ENCODE results near the gene PDSS2. TPM values are rescaled to one million over a fixed set of nuclear protein-coding genes. Genes with fewer than 3 reads are reported as not detected.

PDSS2 gene, protein sequence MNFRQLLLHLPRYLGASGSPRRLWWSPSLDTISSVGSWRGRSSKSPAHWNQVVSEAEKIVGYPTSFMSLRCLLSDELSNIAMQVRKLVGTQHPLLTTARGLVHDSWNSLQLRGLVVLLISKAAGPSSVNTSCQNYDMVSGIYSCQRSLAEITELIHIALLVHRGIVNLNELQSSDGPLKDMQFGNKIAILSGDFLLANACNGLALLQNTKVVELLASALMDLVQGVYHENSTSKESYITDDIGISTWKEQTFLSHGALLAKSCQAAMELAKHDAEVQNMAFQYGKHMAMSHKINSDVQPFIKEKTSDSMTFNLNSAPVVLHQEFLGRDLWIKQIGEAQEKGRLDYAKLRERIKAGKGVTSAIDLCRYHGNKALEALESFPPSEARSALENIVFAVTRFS
- polyA plus RNA-seq (ENCODE audit: insufficient read length in 4 of 4) = 10 to 100 TPM; 16.1 to 20.4 (median 18.7) TPM

DNA sequence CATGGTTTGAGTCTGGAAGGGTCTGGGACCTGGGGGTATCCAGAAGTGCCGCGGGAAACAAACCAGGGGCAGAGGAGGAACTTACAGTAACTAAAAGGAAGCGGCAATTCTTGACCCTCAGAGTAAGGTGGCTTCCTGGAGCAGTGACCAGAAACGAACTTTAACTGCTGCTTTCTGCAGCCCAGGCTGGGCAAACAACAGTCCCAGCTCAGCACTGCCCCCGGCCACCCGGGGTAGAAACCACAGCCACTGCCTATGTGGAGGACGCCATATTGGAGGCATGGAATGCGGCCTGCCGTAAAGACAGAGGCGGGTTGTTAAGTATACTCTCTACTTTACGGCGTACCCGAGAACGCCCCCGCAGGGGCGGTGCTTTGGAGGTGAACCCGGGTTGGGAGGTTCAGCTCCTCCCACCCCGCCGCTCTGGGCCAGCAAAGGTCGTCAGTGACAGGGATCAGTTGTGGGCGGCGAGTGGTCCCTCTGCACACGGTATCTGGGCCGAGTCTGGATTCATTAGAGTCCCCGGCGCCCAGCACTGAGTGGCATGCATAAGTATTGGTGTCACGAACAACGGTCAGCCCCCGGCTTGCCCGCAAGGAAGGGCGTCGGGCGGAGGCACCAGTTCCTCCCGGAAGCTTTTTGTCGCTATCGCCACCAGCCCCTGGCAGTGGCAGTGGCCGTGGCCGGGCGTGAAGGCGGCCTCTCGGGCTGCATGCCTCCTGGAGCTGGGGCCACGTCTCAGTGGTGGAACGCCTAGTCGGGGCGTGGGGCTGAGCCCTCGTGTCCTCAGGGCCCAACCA is at the start of gene PDSS2:
Gene PDSS2, minus strand, starts transcription at position 282 of the 800 bp plus-strand sequence. Its CDS starts 279 bp downstream, at position 3.
- peak; percentile 92 to 96 (median 94) for DNase-seq (ENCODE audit: low read depth in 4 of 4, low spot score in 3 of 4)

DNA sequence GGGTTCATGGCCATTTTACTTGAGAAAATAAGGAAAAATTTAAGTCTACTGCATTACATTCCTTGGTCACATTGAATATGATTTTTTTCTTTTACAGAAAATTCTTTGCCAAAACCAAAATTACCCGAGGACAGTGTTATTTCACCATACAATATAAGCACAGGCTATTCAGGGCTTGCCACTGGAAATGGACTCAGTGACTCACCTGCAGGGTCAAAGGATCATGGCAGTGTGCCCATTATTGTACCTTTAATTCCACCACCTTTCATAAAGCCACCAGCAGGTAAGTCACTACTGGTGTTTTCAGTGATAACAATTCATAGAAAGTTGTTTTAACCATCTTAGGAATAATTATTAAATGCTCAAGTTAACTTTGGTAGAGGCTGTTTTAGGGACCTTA is 46.8 kb upstream of the PDSS2 start:
- no peak for DNase-seq (ENCODE audit: low read depth in 4 of 4, low spot score in 3 of 4)

DNA sequence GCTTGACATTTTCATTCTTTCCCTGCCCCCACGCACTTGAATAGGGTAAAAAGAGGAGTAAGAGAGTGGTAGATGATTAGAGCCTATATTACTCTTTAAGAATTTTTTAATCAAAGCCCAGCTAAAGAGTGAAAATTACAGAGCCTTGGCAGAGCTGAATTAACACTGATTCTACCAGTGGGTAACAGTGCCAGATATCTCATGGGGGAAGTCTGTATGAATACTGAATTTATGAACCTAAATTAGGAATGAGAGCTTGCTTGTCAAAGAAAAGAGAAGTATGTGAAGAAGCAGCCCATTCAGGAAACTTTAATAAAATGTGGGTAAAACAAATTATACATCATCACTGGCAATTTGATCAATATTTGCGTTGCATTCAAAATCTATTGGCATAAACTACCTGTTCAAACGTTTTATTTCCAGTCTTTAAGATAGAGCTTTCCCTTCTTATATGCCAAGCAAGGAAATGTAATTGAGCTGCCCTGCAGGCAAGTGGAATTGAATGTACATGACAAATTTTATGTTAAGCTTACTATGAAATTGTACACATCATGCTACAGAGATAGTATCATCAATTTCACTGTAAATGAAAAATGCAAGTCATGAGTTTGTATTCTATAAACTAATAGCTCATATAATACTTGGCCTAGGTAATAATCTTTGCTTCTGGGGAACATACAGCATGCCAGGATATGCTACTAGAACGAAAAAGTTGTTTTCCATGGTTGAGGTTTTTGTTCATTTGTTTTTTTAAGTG is 45.1 kb upstream of the PDSS2 start:
- no peak for DNase-seq (ENCODE audit: low read depth in 4 of 4, low spot score in 3 of 4)

DNA sequence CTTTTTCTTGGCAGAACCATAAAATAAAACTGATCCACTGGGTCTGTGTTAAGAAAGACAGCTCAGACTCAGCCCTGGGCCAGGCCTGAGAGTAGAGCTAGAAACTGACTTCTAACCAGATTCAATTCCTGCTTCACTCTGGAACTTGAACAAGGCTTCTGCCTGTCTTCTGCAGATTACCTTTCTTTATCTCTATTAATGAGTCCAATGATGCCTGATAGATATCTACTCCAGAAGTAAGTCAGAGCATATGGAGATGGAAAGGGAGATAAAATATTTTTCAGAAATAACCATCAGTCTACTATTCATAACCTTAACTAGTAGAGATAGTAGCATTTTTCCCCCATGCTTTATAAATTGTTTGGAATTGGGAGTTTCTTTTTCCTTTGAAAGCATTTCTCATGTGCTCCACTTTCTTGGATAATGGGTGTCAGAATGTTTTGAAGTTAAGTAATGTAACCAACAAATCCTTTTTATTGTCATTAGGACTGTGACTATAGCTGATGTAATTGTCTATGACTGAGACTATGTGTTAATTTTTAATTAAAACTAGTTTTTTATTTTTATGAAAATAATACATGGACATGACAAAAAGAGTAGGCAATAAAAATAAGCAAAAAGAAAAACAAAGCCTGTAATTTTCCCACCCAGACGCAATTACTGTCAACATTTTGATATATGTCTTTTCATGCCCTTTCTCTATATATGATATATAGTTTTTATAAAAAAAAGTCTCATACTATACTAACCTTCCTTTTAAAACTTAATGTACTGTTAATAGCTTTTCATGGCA is 37.7 kb upstream of the PDSS2 start:
- no peak for DNase-seq (ENCODE audit: low read depth in 4 of 4, low spot score in 3 of 4)

DNA sequence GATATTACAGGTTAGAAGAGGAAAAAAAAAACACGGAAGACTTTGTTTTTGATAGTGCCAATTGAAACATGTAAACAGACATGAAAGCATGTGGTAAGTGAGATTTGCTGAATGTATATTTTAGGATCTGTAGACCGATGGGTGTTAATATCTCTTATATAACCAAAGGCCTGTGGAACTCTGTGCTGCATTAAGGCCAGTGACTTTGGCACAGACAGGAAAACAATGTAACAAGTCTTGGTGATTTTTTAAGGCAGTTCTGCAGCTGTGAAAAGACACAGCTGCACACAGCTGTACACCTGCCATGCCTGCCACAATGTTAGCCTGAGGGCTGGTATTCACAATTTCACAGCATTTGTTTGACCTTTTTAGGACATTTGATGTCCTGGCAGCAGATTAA is 36.6 kb upstream of the PDSS2 start:
- no peak for DNase-seq (ENCODE audit: low read depth in 4 of 4, low spot score in 3 of 4)

DNA sequence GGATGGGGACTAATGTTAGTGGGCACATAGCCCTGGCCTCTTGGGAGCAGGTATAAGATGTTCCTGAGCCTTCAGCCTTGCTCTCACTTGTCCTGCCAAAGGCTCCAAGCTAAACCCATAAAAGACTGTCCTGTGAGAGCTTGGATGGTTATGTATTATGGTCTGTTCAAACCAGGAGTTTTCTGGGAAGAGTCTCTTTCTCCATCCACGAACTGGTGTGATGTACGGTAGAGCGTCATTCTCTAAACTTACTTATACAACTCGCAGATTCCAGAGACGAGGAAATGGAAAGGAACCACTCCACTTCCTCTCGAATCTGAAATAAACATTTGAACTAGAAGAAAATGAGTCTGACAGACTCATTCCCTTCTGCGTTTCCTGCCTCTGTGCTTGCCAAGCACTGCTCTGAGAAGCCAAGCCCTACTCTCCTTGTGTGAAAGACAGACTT is 35.9 kb upstream of the PDSS2 start:
- DNase-seq (ENCODE audit: low read depth in 4 of 4, low spot score in 3 of 4) = no peak

DNA sequence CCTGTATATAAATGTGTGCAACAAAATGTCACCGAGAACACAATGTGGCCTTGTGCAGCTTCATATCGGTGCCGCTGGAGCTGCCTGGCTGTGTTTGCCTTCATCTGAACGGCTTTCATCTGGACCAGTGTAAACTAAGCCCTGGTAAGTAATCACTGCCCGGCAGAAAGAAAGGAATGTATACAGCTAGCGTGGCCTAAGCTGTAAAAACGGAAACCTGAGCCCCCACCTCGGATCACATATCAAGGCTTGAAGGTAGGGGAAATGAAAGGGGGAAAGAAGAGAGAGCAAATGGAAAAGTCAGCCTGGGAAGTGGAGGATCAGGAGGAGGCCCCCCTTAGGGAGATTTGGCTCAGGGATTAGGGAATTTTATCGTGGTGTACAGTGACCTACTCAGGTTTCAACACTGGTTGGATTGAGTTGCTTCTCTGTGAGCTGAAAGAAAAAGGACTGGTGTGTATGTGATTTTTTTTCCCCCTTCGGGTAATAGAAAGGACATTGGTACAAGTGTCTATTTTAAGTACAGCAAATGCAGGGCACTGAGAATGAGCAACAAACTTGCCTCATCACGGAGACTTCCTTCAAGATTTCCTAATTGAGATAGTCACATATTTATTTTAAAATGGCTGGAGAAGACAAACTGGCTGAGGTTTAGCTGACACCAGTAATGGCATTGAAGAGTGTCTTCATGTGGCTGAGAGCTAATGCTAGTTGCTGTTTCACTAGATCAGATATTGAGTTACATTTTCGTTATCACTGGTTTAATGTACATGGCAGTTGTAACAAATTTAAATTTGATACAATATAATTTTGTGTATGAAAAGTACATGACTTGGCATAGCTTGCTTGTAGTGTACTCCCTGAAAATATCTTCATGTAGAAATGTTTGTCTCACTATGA is 34.0 kb upstream of the PDSS2 start:
- no peak for DNase-seq (ENCODE audit: low read depth in 4 of 4, low spot score in 3 of 4)

DNA sequence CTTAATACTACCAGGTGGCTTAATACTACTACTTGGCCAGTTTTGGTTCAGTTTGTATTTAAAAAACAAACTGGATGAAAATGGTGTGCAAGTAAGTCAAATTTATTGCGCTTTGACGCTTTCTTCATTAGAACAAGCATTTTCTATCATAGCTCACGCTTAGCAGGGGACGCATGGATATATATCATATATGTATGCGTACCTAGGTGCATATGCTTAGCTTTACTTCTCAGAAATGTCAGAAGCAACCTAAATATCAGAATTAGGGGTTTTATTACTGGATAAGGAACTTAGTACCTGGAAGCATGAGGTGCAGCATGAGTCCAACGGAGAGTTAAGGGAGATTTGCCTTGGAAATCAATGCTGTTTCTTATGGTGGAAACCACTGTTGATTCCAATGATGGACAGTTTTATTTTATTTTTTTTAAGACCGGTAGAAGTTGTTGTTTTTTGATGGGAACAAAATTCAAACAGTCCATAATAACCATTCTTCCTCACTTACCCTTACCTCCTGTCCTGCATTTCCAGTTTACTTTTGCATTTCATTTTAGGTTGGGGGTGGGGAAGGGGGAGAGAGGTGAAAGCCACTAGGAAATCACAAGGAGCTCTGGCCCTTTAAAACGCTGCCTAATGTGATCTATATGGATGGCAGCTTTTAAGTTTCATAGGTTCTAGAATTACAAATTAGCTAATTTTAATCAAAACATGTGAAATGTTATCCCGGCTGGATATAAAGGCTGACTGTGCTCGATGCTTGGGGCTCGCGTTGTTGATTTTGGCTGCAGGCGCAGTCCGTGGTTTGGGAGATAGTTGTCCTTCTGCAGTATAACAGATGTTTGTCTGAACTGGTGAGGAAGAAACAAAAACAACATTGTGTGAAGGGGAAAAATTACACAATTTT is 32.6 kb upstream of the PDSS2 start:
- DNase-seq (ENCODE audit: low read depth in 4 of 4, low spot score in 3 of 4) = no peak

DNA sequence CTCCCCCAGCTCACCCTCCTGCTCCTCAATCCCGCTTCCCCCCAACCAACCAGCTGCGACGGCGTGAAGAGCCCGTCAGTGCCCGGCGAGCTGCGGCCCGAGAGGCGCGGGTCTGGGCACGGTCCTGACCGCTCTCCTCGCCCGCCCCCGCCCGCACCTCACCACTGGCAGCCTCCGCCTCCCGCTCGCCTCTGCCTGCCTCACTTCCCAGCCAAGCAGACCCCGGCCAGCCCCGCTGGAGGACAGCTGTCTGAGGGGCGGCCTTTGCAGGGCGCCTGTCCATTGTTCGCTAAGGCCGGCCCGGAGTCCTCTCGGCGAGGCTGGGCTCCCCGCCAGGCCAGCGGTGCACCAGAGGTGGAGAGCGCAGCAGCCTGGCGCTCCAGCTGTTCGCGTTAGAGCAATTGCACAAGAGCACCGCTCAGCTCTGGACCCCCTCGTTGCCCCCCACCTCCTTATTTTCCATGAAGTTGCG is 31.8 kb upstream of the PDSS2 start:
- DNase-seq (ENCODE audit: low read depth in 4 of 4, low spot score in 3 of 4) = no peak

DNA sequence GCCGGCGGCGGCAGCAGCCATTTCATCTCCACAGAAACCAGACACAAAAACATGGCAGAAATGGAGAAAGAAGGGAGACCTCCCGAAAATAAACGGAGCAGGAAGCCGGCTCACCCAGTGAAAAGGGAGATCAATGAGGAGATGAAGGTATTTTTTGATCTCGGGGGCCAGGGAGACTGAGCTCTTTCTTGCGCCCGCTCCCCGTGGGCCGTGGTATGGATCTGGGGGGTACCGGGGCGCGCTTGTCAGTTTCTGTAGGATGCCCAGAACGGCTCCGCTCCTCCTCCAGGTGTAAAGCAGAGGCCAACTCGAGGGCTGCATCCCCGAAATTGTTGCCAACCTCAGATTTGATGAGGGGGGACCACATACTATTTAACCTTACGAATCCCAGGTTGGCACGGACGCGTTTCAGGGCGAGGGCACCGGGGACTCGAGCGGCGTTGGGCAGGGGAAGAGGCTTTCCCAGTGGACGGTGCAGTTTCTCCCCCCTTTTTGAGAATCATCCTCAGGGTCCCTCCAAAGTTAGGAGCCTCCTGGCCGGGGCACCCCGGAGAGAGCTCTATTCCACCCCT is 31.3 kb upstream of the PDSS2 start:
- no peak for DNase-seq (ENCODE audit: low read depth in 4 of 4, low spot score in 3 of 4)

DNA sequence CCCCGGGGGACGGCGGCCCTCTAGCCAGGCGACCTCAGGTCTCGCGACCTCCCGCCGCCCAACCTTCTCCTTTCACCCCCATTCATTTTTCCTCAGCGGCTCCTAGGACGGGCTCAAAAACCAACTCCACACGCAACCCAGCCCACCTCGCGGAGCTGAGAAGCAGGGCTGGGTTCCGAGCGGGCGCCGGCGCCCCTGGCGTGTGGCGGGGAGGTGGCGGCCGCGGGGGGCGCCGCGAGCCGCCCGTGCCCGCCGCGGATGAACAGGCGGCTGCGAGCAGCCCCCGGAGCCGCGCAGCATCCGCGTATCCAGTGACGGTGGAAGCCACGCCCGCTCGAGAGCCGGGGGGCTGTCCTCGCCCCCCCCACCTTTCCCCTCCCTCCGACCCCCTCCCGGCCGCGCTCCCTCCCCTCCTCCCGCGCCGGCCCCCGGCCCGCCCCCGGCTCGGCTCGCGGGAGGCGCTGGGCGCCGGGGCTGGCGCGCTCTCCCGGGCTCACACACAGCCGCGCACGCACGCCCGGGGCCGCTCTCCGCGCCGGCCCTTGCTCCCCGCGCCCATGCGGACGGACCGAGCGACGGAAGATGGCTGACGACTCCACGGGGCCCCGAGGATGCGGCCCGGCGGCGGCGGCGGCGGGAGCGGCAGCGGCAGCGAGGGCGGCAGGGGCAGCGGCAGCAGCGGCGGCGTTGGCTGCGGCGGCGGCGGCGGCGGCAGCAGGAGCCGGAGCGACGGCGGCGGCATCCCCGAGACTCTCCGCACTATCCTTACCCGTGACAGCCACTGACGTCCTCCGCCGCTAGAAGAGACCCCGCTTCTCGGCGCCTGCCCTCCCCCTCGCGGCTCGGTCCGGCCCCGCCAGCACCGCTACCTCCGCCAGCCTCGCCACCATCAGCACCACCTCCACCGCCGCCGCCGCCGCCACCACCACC is 30.5 kb upstream of the PDSS2 start, which contains the start of gene SOBP:
Gene SOBP, plus strand, starts transcription at position 482 of the 930 bp plus-strand sequence. CDS start 500 bp downstream, outside the sequence.
- peak in 1 of 4 donors; percentile 64 for DNase-seq (ENCODE audit: low read depth in 4 of 4, low spot score in 3 of 4)

DNA sequence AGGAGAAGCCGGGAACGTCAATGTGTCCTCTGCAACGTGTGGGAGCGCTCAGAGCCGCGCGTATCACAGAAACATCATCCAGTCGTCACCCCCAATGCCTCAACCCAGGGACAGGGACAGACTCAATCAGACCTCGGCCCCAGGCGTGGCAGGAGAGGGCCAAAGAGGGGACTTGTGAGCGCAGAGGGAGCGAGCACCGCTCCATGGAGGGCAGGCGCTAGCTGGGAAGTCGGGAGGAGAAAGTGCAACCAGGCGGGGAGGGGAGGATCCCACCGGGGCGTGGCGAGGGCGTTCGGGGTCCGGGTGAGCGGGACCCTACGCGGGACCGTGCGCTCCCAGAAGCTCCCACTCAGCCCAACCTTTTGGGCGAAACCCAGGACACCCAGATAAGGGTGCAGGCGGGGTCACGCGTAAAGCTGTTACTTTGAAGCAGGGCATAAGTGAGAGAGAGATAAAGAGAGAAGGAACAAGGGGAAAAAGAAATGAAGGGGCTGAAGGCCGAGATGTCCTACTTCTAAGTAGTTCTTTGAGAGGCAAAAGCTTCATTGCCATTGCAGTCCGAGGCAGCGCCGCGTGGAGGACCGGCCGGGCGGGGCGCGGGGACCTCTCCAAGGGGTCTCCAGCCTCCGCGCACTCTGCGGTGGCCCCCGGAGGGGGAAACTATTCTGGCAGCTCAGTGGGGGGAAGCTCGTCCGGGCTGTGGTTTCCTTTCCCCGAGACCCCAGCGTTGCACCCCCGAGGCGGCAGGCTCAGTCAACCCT is 29.7 kb upstream of the PDSS2 start:
- no peak for DNase-seq (ENCODE audit: low read depth in 4 of 4, low spot score in 3 of 4)

DNA sequence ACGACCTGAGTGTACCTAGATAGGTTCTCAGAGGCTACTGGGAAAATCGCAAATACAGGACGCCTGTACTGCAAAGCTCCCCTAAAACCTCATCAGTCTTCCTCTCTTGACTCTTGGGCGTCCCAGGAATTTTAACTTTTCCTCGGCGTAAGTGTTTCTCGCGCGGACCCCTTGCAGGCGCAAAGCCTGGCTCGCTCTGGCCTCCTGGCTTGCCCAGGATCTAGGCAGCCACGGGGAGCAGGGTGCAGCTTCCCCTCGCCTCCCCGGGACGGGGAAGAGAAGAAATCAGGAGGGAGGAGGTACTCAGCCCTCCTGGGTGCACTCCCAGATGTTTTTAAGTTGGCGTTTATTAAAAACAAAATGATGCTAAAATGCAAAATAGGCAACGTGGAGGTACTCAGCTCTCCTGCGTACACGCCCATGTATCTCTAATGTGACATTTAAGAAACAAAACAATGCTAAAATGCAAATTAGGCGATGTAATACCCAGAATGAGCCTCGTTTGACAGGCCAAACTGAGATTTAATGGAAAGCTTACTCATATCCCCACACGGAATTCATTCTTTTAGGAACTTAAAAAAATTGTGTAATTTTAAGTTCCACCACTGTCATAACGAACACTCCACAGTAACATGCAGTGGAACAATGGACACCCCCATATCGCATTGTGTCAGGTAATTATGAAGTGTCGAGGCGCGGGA is 29.0 kb upstream of the PDSS2 start:
- no peak for DNase-seq (ENCODE audit: low read depth in 4 of 4, low spot score in 3 of 4)

DNA sequence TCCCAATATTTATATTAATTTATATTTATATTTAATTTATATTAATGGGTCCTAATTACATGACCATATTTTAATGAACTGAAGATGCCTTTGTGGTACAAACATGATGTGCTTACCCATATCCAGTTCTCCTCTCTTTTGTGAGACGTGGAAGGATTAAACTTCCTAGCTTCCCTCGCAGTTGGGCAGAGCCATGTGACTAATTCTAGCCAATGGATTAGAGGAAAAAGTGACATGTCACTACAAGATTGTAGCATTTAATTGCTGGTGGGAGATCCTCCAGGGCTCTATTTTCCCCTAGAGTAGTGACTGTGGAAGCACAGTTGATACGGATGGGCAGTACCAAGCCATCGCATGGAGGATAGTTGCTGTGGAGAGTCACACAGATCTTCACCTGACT is 25.8 kb upstream of the PDSS2 start:
- DNase-seq (ENCODE audit: low read depth in 4 of 4, low spot score in 3 of 4) = no peak

DNA sequence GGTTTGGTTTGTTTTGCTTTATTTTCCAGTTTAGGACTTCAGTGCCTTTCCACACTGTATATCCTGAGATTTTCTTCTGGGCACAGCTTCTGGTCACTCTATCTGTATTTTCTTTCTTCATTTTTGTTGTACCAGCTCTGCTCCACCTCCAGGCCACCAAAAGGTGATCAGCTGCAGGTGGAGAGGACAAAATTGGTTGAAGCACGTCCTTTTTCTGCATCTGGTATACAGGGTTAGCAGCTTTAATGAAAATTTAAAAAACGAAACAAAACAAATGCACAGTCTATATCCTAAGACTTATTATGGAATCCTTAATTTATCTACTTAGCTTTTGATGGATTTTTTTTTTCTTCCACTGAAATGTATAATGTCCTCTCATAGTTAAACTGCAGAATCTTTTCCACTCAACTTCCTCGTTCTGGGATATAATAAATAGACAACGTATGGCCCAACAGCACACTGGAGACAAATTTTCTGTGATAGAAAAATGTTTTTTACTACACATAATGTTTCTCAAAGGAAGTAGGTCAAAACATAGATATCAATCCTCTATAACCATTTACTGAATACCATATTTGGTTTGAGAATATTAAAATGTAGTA is 19.8 kb upstream of the PDSS2 start:
- DNase-seq (ENCODE audit: low read depth in 4 of 4, low spot score in 3 of 4) = no peak

Measured in left renal pelvis (tissue), 4 donors.